T-helper 17 cell (primary cell): ENCODE data around the gene CSPG5. TPM values are rescaled to one million over a fixed set of nuclear protein-coding genes. Genes with fewer than 3 reads are reported as not detected.

Source experiments
- ATAC-seq: fragments of 150-1000 bp; cut with Tn5 transposase; 2 replicates; pipeline ENCODE4 v1.10.0; 2021; ENCODE audit warnings: mild to moderate bottlenecking, moderate library complexity
- DNase-seq, 3 donors: peaks; one replicate each; pipeline versions ENCODE4 v3.0.0 to v3.0.0-alpha.2; 2020 to 2021
- H3K9me3 ChIP-seq: one replicate; pipeline ENCODE4 v1.7.0; 2013; ENCODE audit warnings: low read length, mild to moderate bottlenecking; ENCODE audit not compliant: control insufficient read depth, poor library complexity, severe bottlenecking
- H3K27ac Mint-ChIP-seq: one replicate; pipeline ENCODE4 v1.8.0; 2022; ENCODE audit warnings: mild to moderate bottlenecking, moderate library complexity, mixed read lengths
- H3K27me3 Mint-ChIP-seq: one replicate; pipeline ENCODE4 v1.8.0; 2022; ENCODE audit warnings: mixed read lengths
- H3K36me3 Mint-ChIP-seq: one replicate; pipeline ENCODE4 v1.8.0; 2022; ENCODE audit warnings: low read depth, mixed read lengths
- H3K4me1 Mint-ChIP-seq: one replicate; pipeline ENCODE4 v1.8.0; 2022; ENCODE audit warnings: mild to moderate bottlenecking, mixed read lengths
- H3K4me3 Mint-ChIP-seq: one replicate; pipeline ENCODE4 v1.8.0; 2022; ENCODE audit warnings: mild to moderate bottlenecking, moderate library complexity, mixed read lengths
- total RNA-seq, 4 donors: library from RNA in 2 of 4; stranded (reverse) in 2 of 4; gene quantifications; one replicate each; pipeline ENCODE4 v1.2.3 and lab custom pipeline; 2022 to 2026

The CSPG5 gene
- total RNA-seq, 2 donors from 2014 or later, result 0.21 to 0.35 TPM

DNA sequence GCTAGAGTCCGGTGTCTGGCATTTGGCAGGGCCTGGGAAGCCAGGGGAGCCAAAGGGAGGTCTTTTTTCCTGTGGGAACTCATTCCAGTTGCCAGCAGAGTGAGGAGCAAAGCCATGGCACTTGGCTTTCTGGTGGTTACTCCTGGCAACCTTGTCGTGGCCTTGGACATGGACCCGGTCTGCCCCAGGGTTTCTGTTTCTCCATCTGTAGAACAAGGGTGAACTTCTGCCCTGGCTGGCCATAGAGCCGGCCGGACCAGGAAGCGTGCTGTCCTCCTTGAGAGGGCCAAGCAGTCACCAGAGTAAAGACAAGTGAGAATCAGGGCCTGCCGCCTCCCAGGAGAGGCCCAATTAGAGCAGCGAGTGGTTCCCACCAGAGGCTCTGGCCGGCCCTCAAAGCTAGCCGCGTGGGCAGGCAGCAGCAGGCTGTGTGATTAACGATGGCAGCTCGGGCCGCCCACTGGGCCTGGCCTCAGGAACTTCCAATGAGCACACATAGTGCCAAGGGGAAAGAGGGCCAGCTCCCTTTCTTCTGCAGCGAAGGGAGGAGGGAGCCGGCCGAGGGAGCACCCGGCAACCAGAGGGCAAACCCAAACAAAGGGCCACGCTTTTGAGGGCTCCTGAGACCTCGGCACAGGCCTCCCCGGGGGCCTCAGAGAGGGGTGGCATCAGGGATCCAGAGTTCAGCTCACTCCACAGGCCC is 36.0 kb downstream of the CSPG5 start:
- H3K4me1 Mint-ChIP-seq, result no peaks in the 10 kb centered on the region
- DNase-seq (no peak), ATAC-seq (no peak)
- H3K27me3 Mint-ChIP-seq, result peaks cover 17% of the 10 kb centered on the region
- H3K9me3 ChIP-seq, result no peaks in the 10 kb centered on the region
- H3K36me3 Mint-ChIP-seq, result no peaks in the 10 kb centered on the region
- H3K4me3 Mint-ChIP-seq, result no peak overlapping the region
- no peak overlapping the region for H3K27ac Mint-ChIP-seq

DNA sequence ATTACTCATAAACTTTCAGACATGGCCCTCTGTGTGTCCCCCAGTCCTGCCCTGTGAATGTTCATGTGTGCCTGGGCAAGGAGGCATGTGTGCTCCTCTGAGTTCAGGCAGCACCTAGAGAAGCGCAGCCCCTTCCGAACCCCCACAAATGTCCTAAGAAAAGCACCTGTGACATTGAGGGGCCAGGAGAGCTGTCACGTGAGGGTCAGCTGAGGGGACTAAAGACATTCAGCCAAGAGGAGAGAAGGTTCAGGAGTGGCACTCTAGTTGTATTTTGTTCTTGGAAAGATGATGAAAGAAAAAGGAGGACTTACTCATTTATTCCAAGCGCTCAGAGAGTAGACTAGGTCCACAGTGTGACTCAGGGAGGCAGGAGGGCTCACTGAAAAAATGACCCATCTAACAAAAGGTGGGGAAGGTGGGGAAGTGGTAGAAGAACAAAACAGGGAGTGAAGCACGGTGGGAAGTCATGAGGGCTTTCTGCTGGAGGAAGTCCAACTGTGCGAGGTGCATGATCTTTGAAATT is 37.0 kb downstream of the CSPG5 start:
- H3K4me3 Mint-ChIP-seq, result no peak overlapping the region
- H3K27ac Mint-ChIP-seq, result no peak overlapping the region
- ATAC-seq, result no peak
- no peak for DNase-seq
- no peaks in the 10 kb centered on the region for H3K36me3 Mint-ChIP-seq
- H3K9me3 ChIP-seq, result no peaks in the 10 kb centered on the region
- H3K4me1 Mint-ChIP-seq, result no peaks in the 10 kb centered on the region
- H3K27me3 Mint-ChIP-seq, result peaks cover 21% of the 10 kb centered on the region

DNA sequence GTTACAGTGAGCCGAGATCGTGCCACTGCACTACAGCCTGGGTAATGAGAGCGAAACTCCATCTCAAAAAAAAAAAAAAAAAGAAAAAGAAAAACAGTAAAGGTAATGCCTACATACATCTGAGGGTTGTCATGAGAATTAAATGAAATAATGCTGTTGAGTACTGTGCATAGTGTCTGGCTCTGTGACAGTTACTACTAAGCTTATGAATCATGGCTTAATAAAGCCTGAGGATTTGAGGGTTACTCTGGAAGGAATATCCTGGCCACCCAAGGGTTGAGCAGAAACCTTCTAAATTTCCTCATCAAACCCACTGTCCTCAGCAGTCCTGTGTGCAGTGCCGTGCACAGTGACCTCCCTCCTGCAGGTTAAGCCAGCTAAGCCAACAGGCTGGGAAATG is 38.4 kb downstream of the CSPG5 start:
- peaks cover 21% of the 10 kb centered on the region for H3K27me3 Mint-ChIP-seq
- no peaks in the 10 kb centered on the region for H3K36me3 Mint-ChIP-seq
- no peak for DNase-seq
- ATAC-seq, result no peak
- H3K9me3 ChIP-seq, result no peaks in the 10 kb centered on the region
- peaks cover 2% of the 10 kb centered on the region for H3K4me1 Mint-ChIP-seq
- no peak overlapping the region for H3K27ac Mint-ChIP-seq
- no peak overlapping the region for H3K4me3 Mint-ChIP-seq

DNA sequence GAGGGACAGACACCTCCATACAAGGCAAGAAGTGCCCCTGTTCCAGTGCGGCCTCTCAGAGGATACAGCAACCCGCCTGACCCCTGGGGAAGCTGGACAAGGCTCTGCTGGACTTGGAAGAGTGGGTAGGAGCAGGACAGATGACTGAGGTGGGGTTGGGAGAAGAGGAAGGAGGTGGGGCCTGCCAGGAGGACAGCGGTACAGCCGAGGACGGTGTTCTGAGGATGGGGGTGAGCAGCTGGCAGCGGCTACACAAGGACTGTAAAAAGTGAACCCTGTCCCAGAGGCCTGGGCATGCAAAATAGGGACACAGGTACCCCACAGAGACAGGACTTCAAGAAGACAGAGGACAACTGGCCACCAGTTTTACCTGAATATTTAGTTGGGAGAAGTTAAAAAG is 41.7 kb downstream of the CSPG5 start:
- Mint-ChIP-seq H3K27me3 (peaks cover 34% of the 10 kb centered on the region), H3K4me3 (no peak overlapping the region), H3K4me1 (peaks cover 5% of the 10 kb centered on the region), H3K36me3 (peaks cover 3% of the 10 kb centered on the region), H3K27ac (no peak overlapping the region)
- DNase-seq, result no peak
- ATAC-seq, result no peak
- H3K9me3 ChIP-seq, result no peaks in the 10 kb centered on the region

DNA sequence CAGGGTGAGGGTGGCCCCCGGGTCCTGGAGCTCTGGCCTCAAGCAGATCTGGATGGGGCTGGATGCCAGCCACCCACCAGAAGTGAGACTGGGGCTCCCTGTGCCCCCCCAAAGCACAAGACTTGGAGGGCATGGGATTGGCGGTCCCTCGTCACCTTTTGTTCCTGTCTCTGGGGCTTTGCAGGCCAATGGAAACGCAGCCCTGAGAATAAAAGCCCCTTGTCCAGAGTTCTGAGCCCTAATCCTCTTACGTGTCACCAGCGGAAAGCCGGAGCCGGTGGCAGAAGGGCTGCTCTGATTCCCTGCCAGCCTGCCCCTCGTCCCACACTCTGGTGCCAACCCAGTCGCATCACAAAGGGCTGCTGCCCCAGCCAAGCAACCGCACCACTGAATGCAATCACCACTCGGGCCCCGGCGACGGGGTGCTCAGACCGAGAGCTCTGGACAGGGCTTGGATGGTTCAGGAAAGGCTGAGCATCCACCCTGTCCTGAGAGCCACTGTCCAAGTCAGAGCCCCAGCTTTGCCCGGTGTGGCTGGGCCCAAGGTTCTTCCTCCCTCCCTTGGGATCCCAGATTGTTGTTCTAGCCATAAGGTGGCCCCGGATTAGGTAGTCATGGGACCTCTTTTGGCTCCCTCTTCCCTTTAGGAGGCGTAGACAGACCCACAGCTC is 42.3 kb downstream of the CSPG5 start:
- no peak overlapping the region for H3K27ac Mint-ChIP-seq
- ATAC-seq (no peak), DNase-seq (no peak)
- peaks cover 3% of the 10 kb centered on the region for H3K36me3 Mint-ChIP-seq
- H3K9me3 ChIP-seq, result no peaks in the 10 kb centered on the region
- H3K27me3 Mint-ChIP-seq, result peaks cover 30% of the 10 kb centered on the region
- H3K4me3 Mint-ChIP-seq, result no peak overlapping the region
- peaks cover 5% of the 10 kb centered on the region for H3K4me1 Mint-ChIP-seq

DNA sequence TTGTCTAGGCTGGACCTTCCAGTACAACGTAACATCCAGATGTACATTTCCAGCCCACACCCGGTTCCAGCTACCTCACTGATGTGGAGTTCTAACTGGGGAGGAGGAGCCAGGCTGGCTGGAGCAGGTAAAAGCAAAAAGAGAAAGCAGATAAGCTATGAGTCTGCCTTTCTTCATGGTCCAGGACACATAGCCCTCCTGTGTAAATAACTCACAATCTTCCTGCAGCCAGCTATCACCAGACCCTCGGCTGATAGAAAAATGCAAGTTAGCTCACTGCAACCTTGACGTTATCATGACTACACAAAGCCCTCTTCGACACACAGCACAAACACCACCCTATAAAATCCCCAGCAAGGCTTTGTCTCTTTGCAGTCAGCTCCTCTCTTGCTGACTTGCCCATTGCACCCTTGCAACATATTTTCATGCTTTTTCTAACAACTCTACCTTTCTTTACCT is 44.6 kb downstream of the CSPG5 start:
- ATAC-seq (no peak), DNase-seq (no peak)
- peaks cover 30% of the 10 kb centered on the region for H3K27me3 Mint-ChIP-seq
- no peak overlapping the region for H3K27ac Mint-ChIP-seq
- no peak overlapping the region for H3K4me3 Mint-ChIP-seq
- peaks cover 5% of the 10 kb centered on the region for H3K4me1 Mint-ChIP-seq
- H3K36me3 Mint-ChIP-seq, result peaks cover 3% of the 10 kb centered on the region
- no peaks in the 10 kb centered on the region for H3K9me3 ChIP-seq

DNA sequence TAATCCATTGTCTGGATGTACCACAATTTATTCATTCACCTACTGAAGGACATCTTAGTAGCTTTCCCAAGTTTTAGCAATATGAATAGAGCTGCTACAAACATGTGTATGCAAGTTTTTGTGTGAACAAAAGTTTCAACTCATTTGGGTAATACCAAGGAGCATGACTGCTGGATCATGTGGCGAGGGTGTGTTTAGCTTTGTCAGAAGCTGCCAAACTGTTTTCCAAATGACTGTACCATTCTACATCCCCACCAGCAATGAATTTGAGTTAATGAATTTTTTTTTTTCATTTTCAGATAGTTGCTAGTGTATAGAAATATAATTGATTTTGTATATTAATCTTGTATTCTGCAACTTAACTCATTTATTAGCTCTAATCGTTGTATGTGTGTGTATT is 45.2 kb downstream of the CSPG5 start:
- Mint-ChIP-seq H3K27ac (no peak overlapping the region), H3K4me1 (peaks cover 5% of the 10 kb centered on the region)
- ATAC-seq, result no peak

DNA sequence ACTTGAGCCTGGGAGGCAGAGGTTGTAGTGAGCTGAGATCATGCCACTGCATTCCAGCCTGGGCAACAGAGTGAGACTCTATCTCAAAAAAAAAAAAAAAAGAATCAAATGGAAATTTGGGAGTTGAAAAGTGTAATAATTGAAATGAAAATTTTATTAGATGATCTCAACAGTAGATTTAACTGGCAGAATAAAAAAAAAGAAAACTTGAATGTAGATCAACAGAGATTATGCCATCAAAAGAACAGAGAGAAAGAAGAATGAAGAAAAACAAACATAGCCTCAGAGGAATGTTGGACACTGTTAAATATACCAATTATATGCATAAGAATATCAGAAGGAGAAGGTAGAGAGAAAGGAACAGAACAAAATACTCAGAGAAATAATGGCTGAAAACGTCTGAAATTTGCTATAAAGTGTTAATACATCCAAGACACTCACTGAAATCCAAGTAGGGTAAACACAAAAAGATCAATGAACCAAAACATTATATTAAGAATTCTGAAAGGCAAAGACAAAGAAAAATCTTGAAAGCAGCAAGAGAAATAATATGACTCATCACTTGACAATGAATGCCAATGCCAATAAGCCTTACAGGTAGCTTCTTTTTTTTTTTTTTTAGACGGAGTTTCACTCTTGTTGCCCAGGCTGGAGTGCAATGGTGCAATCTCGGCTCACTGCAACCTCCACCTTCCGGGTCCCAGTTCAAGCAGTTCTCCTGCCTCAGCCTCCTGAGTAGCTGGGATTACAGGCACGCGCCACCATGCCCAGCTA is 50.5 kb downstream of the CSPG5 start:
- no peak for ATAC-seq
- H3K9me3 ChIP-seq, result no peaks in the 10 kb centered on the region
- H3K27ac Mint-ChIP-seq, result no peak overlapping the region
- no peaks in the 10 kb centered on the region for H3K36me3 Mint-ChIP-seq
- no peak for DNase-seq
- peaks cover 6% of the 10 kb centered on the region for H3K27me3 Mint-ChIP-seq
- no peaks in the 10 kb centered on the region for H3K4me1 Mint-ChIP-seq
- no peak overlapping the region for H3K4me3 Mint-ChIP-seq

More for the DNA sequence above, 45.2 kb downstream of the CSPG5 start:
- H3K9me3 ChIP-seq, result no peaks in the 10 kb centered on the region
- Mint-ChIP-seq H3K36me3 (peaks cover 3% of the 10 kb centered on the region), H3K27me3 (peaks cover 25% of the 10 kb centered on the region), H3K4me3 (no peak overlapping the region)
- DNase-seq, result no peak

DNA sequence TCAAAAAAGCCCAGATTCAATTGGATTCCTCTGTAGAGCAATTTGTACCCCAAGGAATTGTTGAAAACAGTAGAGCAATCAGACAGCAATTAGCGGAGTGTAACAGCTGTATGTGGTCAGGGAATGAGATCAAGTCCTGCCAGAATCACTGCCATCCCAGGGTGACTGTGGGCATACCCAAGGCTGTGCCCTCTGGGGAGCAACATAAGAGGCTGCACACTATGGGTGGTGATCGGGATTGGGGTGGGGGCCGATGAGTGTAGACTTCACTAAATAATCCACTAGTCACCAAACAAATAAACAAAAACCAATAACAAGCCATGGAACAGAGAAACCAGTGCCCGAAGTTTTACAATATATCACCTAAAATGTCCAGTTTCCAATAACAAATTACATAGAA is 53.0 kb downstream of the CSPG5 start:
- no peaks in the 10 kb centered on the region for H3K27me3 Mint-ChIP-seq
- no peak for ATAC-seq

DNA sequence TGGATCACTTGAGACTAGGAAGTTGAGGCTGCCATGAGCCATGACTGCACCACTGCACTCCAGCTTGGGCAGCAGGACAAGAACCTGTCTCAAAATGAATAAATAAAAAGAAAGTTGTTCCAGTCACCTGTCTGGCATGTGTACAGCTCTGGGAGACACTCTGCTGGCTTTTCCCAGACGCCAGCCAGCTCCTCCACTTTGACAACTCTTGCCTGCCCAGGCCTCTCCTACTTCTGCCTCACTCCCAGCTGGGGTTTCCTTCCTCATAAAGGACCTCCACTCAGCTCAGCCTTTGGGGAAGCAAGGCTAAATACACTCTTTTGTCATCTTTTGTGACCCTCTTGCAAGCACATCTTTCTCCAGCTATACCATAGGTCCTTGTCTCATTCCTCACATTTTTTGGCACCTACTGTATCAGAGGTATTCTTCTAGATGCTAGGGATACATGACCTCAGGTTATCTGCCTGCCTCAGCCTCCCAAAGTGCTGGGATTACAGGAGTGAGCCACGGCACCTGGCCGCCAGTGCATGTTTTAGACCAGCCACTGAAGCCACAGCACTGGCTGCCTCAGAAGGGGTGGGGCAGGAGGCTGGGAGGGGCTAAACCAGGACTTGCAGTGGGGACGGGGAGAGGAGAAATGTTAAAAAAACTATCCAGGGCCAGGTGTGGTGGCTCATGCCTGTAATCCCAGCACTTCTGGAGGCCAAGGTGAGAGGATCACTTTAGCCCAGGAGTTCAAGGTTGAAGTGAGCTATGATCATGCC is 55.2 kb downstream of the CSPG5 start:
- Mint-ChIP-seq H3K4me3 (no peak overlapping the region), H3K27me3 (no peaks in the 10 kb centered on the region), H3K4me1 (peaks cover 2% of the 10 kb centered on the region), H3K36me3 (no peaks in the 10 kb centered on the region), H3K27ac (no peak overlapping the region)
- no peaks in the 10 kb centered on the region for H3K9me3 ChIP-seq
- no peak for DNase-seq
- ATAC-seq, result no peak

More for the DNA sequence above, 53.0 kb downstream of the CSPG5 start:
- H3K36me3 Mint-ChIP-seq, result no peaks in the 10 kb centered on the region
- DNase-seq, result no peak
- no peaks in the 10 kb centered on the region for H3K9me3 ChIP-seq
- H3K4me1 Mint-ChIP-seq, result peaks cover 2% of the 10 kb centered on the region
- H3K4me3 Mint-ChIP-seq, result no peak overlapping the region
- no peak overlapping the region for H3K27ac Mint-ChIP-seq

DNA sequence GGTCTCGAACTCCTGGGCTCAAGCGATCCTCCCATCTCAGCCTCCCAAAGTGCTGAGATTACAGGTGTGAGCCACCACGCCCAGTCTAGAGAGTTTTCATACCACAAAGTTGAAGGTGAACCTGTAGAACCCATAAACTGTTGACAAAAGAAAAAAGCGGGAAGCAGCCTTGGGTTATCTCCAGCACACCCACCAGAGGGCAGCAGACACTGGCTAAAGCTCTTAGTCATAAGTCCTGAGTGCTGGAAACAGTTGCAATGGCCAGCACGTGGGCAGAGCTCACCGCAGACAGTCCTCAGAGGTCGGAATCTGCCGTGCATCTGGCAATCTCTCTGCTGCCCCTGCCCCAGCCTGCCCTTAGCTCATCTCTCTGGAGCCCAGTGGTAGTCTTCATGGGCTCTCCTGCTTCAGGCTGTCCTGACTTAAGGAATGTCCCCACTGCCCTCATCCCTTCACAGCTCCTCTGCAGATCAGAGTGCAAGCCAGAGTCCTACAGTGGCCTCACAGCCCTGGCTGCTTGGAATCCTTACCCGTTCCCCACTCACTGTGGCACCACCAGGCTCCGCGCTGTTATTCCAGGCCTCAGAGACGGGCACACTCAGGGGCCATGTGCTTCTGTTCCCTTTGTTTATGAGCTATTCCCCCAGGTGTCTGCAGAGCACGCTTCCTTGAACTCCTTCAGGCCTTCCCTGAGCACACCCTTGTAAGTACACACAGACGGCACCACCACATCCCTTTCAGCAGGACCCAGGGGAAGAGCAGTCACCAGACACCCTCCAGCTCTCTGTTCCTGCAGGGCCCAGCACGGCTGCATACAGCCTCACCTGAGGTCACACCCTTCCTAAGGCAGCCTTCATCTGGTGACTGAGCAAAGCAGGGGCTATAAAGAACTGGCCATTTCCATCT is 56.3 kb downstream of the CSPG5 start:
- H3K9me3 ChIP-seq, result no peaks in the 10 kb centered on the region
- Mint-ChIP-seq H3K36me3 (no peaks in the 10 kb centered on the region), H3K27me3 (no peaks in the 10 kb centered on the region), H3K4me1 (peaks cover 2% of the 10 kb centered on the region), H3K4me3 (no peak overlapping the region), H3K27ac (peak overlapping the region; percentile 8)
- DNase-seq (peak; percentile 52 to 57 (median 53)), ATAC-seq (peak; percentile 89)

DNA sequence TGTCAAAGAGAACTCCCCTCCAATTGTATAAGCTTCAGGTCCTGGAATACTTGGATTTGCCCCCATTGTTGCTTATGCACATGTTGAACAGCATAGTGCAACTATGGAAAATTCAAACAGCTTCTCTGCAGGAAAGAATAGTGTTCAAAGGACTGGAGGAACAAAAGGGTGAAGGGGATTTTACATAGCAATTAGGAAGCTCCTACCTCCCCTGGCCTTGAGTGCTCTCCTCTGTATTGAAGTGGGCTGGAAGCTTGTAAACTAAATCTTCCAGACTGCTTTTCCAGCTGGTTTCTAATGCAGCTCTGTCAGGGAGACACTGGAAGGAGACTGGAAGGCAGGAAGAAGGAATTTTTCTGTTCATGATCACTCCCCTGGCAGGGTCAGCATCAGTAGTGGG is 57.9 kb downstream of the CSPG5 start:
- no peak for DNase-seq
- H3K4me3 Mint-ChIP-seq, result no peak overlapping the region
- H3K4me1 Mint-ChIP-seq, result peaks cover 2% of the 10 kb centered on the region
- no peaks in the 10 kb centered on the region for H3K9me3 ChIP-seq
- ATAC-seq, result no peak
- no peak overlapping the region for H3K27ac Mint-ChIP-seq
- H3K36me3 Mint-ChIP-seq, result no peaks in the 10 kb centered on the region
- H3K27me3 Mint-ChIP-seq, result no peaks in the 10 kb centered on the region
